Hepatocyte (in vitro differentiated cells): ENCODE results near the gene NMBR.

Experiments used
- EZH2phosphoT487 ChIP-seq: fragments of 200-600 bp; sonication (generic); IDR thresholded peaks from one replicate; pipeline ENCODE4 v1.6.1; 2018; ENCODE audit warnings: antibody characterized with exemption, mild to moderate bottlenecking, low read depth, moderate library complexity; ENCODE audit not compliant: unreplicated experiment, severe bottlenecking
- TF ChIP-seq, protein P1 (sequence below): fragments of 200-600 bp; sonication (generic); IDR thresholded peaks from 2 replicates; pipeline ENCODE4 v1.5.1; 2016; ENCODE audit warnings: antibody characterized with exemption, mild to moderate bottlenecking; ENCODE audit not compliant: poor library complexity

DNA sequence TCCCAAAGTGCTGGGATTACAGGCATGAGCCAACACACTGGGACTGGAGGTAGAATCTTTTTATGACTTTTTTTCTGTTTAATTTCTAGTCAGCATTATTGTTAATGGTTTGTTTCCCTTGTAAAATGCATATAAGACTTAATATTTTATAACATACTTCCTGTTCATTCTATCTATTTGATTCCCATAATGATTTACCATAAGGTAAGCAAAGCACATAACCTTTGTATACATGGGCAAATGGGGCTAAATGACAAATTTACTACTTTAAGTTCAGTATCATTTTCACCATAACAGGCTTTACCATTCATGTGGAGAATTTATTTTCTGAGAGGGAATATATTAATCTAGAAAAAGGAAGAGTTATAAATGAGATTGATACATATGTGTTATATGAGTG, 24.4 kb upstream of the NMBR start:
- TF ChIP-seq, protein P1, sequence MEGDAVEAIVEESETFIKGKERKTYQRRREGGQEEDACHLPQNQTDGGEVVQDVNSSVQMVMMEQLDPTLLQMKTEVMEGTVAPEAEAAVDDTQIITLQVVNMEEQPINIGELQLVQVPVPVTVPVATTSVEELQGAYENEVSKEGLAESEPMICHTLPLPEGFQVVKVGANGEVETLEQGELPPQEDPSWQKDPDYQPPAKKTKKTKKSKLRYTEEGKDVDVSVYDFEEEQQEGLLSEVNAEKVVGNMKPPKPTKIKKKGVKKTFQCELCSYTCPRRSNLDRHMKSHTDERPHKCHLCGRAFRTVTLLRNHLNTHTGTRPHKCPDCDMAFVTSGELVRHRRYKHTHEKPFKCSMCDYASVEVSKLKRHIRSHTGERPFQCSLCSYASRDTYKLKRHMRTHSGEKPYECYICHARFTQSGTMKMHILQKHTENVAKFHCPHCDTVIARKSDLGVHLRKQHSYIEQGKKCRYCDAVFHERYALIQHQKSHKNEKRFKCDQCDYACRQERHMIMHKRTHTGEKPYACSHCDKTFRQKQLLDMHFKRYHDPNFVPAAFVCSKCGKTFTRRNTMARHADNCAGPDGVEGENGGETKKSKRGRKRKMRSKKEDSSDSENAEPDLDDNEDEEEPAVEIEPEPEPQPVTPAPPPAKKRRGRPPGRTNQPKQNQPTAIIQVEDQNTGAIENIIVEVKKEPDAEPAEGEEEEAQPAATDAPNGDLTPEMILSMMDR, result no peak
- TF ChIP-seq EZH2phosphoT487, result no peak
